HPDE6-E6E7 (cell line): ENCODE results near the gene NRG3.
"Not testable (repeated sequence)": the region's sequence is repeated elsewhere in the genome, so short reads cannot be mapped to it uniquely, and the experiment has no call there.

Source experiments
- DNase-seq: peaks from one replicate; pipeline ENCODE4 v3.0.0; 2011; ENCODE audit warnings: missing footprints; ENCODE audit errors: extremely low spot score

The NRG3 gene

GRCh38 chr10:82678451-82678850 is 803.5 kb downstream of the NRG3 start:
- not testable (repeated sequence) for DNase-seq

GRCh38 chr10:82680608-82681007 is 805.6 kb downstream of the NRG3 start:
- DNase-seq, result no peak

DNA sequence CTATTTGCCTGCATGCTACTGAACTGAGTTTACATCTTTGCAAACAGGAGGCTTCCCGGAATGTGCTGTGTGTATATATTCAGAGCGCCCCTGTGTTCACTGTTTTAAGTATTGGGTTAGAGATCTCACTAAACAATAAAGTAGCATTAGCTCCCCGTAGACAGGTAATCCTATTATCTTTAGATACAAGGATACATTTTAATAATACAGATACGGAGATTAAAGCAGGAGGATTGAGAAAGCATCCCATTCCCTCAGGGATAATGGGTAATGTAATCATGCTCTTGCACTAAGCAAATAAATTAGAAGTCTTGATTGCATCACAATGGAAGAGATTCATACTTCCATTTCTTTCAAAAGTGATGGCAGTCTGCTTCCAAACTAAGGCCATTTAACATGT is 809.0 kb downstream of the NRG3 start:
- no peak for DNase-seq

- DNase-seq, result no peak
Observed at GRCh38 chr10:82685087-82685486, 810.1 kb downstream of the NRG3 start.

DNA sequence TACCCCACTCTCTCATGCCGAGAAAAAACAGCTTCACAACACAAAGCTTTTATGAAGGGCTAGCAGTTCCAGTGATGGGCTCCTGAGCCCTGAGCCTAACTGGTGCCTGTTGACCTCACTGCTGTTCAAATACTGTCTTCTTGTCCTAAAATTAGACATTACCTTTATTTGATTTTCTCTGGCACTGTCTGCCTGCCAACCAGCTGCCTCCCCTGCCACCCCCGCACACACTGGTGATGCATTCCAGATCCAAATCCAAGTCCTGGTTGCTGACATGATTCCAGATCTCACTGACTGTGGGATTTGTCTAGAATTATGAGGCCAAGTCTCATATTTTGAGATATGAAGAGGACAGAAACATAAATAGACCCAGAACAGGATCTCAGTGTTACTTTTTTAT is 816.2 kb downstream of the NRG3 start:
- DNase-seq, result no peak

GRCh38 chr10:82692458-82692857 is 817.5 kb downstream of the NRG3 start:
- no peak for DNase-seq

DNA sequence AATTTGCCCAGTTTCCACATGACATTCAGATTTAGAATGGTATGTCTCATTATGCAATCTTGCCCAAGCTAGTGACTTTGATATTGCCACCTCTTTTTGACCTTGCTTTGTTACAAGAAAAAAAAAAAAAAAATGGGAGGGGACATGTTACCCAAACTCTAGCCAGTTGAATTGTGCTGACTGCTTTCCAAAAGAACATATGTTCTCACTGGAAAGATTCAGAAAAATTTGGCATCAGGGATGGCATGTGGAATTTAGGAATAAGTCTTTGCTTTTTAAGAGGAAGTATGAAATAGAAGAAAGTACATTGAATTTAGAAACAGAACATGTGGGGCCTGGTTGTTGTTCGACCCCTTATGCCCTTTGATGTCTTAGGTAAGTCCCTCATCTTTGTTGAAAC is 846.8 kb downstream of the NRG3 start:
- DNase-seq, result no peak

DNA sequence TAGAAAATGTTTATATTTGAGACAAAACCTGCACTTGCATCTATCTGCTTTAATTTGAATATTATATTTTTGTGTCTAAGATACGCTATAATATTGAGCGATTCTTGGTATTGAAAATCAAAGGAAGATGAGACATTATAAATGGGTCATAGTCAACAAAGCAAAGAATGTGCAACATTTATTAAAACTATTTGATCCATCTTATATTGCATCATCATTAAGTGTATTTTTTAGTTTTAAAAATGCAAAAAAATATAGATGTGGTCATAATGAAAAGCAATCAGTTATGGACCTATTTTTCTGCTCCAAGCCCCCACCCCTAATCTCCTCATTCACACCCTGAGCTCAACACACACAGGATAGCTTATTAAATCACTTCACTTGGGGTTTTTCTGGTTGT is 847.3 kb downstream of the NRG3 start:
- no peak for DNase-seq

DNA sequence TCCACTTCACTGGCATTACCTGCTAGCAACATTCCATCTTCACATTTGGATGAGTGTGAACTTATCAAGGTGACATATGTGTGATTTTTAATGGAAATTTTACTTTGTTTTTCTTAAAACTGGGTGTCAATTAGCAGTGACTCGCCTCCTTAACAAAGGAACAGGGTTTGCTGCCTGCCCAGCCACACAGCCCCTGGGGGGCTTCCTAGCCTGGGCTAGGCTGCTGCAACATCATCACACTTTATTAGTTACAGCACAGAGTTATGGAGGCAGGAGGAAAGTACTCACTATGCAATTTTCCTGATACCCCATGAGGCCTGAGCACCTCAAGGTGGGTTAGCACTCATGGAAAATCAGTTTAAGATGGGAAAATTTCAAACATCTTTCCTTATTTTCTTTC is 861.3 kb downstream of the NRG3 start:
- no peak for DNase-seq

GRCh38 chr10:82737549-82737948 is 862.6 kb downstream of the NRG3 start:
- DNase-seq, result no peak

DNA sequence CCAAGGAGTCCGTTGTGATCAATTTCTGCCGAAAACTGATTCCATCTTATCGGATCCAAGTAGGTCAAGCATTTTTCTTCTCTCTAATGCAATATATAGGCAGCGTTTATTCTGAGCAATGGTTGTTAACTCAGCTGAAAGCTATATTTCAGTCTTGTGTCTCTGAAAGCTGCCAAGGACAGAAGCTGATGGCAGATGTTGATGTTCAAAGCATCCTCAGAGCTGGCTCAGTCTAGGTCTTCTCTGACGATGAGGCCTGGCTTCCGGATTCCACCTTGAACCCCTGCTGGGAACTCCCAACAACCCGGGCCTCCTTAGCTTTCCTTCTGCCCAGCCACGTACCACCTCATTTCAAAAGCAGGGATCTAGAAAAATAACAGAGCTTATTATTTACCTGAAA is 863.6 kb downstream of the NRG3 start:
- no peak for DNase-seq

- no peak for DNase-seq
Observed at GRCh38 chr10:82742478-82742877, 867.5 kb downstream of the NRG3 start.

GRCh38 chr10:82742898-82743297 is 867.9 kb downstream of the NRG3 start:
- no peak for DNase-seq

- no peak for DNase-seq
Observed at GRCh38 chr10:82750538-82750937, 875.5 kb downstream of the NRG3 start.

DNA sequence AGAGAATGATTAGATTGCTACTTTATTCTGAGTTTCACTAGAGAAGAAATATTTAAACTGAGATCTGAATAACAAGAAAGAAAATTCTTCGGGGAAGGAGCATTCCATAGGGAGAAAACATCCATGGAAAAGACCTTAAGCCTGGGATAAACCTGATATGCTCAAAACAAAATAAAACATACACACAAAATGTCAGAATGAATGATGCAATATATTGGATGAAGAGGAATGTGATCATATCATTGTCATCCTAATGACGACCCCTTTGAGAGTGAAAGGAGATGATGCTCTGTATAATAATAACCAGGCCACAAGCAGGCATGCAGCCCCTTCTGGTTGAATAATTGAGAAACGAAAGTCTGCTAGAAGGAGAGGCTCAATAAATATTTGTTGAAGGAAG is 882.4 kb downstream of the NRG3 start:
- no peak for DNase-seq

DNA sequence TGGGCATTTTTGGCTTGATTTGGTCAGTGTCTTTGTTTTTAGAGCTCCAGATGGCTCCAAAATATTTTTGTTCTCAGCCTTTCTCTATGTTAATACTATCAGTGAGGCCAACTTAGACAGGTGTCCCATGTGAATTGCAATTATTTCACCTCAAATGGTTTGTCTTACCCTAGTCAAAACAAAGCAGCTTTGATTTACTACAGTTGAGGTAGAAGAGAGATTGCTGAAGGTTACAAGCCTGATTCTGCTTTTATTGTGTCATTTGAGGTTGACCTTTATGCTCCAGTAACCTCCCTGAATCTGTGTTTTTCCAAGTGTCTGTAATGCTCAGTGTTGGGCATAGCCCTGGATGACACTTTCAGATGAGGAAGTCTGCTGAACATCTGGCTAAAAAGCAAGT is 882.9 kb downstream of the NRG3 start:
- no peak for DNase-seq

DNA sequence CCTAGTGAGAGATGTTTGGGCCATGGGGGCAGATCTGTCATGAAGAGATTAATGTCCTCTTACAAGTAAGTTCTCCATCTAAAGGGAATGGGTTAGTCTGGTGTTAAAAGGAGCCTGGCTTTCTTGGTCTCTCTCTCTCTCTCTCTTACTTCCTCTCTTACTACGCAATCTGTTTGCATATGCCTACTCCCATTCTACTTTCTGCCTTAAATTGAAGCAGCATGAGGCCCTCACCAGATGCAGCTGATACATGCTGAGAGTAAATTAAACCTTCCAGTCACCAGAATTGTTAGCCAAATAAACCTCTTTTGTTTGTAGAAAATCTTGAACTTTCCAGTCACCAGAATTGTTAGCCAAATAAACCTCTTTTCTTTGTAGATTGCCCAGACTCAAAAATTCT is 884.1 kb downstream of the NRG3 start:
- DNase-seq, result no peak

GRCh38 chr10:82762641-82763040 is 887.6 kb downstream of the NRG3 start:
- DNase-seq, result no peak

DNA sequence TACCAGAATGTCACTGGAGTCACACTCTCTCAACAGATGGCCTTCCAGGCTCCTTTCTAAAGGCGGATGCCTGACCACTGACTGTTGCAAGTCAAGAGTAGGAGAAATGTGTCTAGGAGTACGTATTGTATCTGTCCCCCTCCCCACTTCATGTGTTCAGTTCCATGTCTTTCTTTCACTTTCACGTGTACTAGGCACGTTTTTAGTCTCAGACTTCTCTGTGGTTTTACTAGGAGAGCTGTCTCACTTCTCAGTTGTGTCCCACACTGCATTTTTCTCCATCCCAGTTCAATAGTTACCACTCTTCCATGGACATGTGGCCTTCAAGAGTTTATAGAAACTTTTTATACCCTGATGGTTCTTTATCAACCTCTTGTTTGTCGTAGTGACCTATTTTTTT is 893.0 kb downstream of the NRG3 start:
- no peak for DNase-seq

DNA sequence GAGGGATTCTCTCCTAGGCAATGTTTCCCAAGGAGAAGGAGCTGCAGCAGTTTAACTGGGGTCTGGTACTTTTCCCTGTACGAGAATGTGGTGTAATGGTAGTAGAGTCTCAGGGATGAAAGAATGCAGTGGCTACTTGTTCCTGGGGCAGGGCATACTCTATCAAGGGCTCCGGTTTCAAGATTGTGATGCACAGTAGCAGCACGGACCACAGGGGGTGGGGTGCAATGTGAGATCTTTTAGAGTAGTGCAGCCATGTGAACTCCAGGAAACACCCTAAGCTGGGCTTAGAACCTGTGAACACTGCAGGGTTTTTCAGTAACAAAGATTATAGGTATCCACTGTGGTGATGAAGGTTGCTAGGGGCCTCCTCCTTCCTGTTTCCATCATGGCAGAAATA is 903.9 kb downstream of the NRG3 start:
- no peak for DNase-seq

DNA sequence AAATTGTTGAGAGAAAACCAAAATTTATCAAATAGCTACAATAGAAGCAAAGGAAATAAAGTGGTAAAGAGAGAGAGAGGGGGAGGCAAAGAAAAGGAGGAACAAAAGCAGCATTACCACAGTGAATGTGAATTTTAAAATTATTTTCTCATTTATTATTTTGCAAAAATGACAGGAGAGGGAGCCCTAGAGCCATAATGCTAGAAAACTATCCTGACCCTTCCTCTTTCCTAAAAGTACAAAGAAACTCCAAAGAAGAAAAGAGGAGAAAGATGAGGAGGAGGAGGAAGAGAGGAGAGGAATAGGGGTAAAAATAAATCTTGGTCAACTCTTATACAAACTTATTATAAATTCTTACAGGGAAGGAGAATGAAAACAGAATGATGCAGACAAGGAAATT is 921.5 kb downstream of the NRG3 start:
- no peak for DNase-seq

GRCh38 chr10:82801289-82801688 is 926.3 kb downstream of the NRG3 start:
- DNase-seq, result no peak

GRCh38 chr10:82811621-82812020 is 936.6 kb downstream of the NRG3 start:
- no peak for DNase-seq

- no peak for DNase-seq
Observed at GRCh38 chr10:82813856-82814255, 938.9 kb downstream of the NRG3 start.

DNA sequence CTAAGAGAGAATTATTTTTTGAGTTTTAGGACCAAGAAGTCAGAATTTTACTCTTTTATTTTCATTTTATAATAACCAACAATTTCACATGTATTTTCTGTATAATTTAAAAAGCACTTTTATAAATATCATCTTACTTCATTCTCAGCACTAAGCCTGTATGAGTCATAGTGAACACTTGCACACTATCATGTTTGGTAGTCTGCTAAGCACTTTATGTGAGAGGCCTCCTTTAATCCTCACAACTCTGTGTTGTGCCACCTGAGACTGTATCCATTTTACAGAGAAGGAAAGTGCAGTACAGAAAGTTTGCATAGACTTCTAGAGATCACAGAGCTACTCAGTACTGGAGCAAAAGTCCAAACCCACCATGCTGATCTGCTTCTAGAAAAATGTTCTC is 939.6 kb downstream of the NRG3 start:
- DNase-seq, result no peak
